Aorta (tissue), 5 donors: ENCODE results near the gene RAD23B. TPM values are rescaled to one million over a fixed set of nuclear protein-coding genes. Genes with fewer than 3 reads are reported as not detected.
A peak's percentile ranks its signal among the peaks of the same experiment; 100 is the strongest.

ENCODE experiments used
- ATAC-seq: fragments of 200-7000 bp; cut with Tn5 transposase; one replicate; pipeline ENCODE4 v1.9.1; 2022; ENCODE audit warnings: moderate library complexity; ENCODE audit not compliant: low FRiP score
- DNase-seq, 2 donors: peaks; one replicate each; pipeline ENCODE4 v3.0.0-alpha.2; 2020
- H3K27ac ChIP-seq, 2 donors: one replicate each; pipeline ENCODE4 v1.5.1; 2013; ENCODE audit warnings: low read length in 2 of 2, mild to moderate bottlenecking in 2 of 2, moderate library complexity in 2 of 2, control low read depth in 1 of 2, inconsistent platforms in 1 of 2, low read depth in 1 of 2
- H3K27me3 ChIP-seq, 2 donors: one replicate each; pipeline ENCODE4 v1.6.1; 2013; ENCODE audit warnings: control low read depth in 1 of 2, low read length in 1 of 2, mild to moderate bottlenecking in 1 of 2, moderate library complexity in 1 of 2; ENCODE audit not compliant: insufficient read depth in 2 of 2, control insufficient read depth in 1 of 2
- H3K36me3 ChIP-seq, 2 donors: one replicate each; pipeline ENCODE4 v1.6.1; 2013; ENCODE audit warnings: control low read depth in 1 of 2, low read length in 1 of 2, mild to moderate bottlenecking in 1 of 2; ENCODE audit not compliant: insufficient read depth in 2 of 2, control insufficient read depth in 1 of 2
- H3K4me1 ChIP-seq, 2 donors: one replicate each; pipeline ENCODE4 v1.6.1; 2013; ENCODE audit warnings: low read length in 2 of 2, control low read depth in 1 of 2, mild to moderate bottlenecking in 1 of 2, moderate library complexity in 1 of 2; ENCODE audit not compliant: insufficient read depth in 2 of 2, control insufficient read depth in 1 of 2
- H3K4me3 ChIP-seq, 2 donors: one replicate each; pipeline ENCODE4 v1.5.1; 2013; ENCODE audit warnings: low read length in 2 of 2, control low read depth in 1 of 2, mild to moderate bottlenecking in 1 of 2
- H3K9me3 ChIP-seq: one replicate; pipeline ENCODE4 v1.6.1; 2013; ENCODE audit warnings: mild to moderate bottlenecking, low read length; ENCODE audit not compliant: control insufficient read depth
- WGBS, 2 donors: extraction: QIAGEN DNeasy Blood & Tissue Kit; methylation state at CpG; one replicate each; pipeline ENCODE4 v1.1.7; 2013; 5-methylcytosine and 5-hydroxymethylcytosine counted together
- intact Hi-C, 2 donors: fragments of 100-400 bp; cut with DNase I; formaldehyde crosslinking; loops; one replicate each; pipeline versions ENCODE4 v1.14.2 to v1.15.0; 2022
- polyA plus RNA-seq, 2 donors: library from polyadenylated mRNA; stranded (reverse); fragments of 200-250 nt; gene quantifications; one replicate each; pipeline ENCODE4 v1.2.3, GENCODE V29; 2013
- total RNA-seq, 2 donors: library from RNA; stranded (reverse); fragmentation: NEBNext Ultra II Directional; extraction: Animal tissue kit (Norgen Biotek cat#: 25700); gene quantifications; one replicate each; pipeline ENCODE4 v1.2.1, GENCODE V29; 2021
- donor health status: healthy with polysubstance abuse.
- donor health status: Bipolar disorder and iron deficiency.
- donor health status: DM: no; HTN: no; CAD: no.
- donor health status: DM: no; HTN: no; CAD: no.
- donor health status: DM: yes; HTN: yes; CAD: no.

The RAD23B gene
- total and polyA plus RNA-seq, 4 donors: 28.2 to 78.4 (median 59.1) TPM

GRCh38 chr9:107332883-107333282 is 49.8 kb downstream of the RAD23B start:
- no peak for ATAC-seq
- Histone ChIP-seq H3K4me3 (no peak overlapping the region), H3K4me1 (no peaks in the 10 kb centered on the region), H3K27me3 (no peaks in the 10 kb centered on the region), H3K9me3 (no peaks in the 10 kb centered on the region), H3K36me3 (peaks cover 0 to 5% of the 10 kb centered on the region in 2 donors), H3K27ac (no peak overlapping the region)
- DNase-seq: no peak
- 94 to 95% methylated on average over 2 of the region's 2 CpGs for WGBS, 2 donors
- intact Hi-C loops: no loop called here

DNA sequence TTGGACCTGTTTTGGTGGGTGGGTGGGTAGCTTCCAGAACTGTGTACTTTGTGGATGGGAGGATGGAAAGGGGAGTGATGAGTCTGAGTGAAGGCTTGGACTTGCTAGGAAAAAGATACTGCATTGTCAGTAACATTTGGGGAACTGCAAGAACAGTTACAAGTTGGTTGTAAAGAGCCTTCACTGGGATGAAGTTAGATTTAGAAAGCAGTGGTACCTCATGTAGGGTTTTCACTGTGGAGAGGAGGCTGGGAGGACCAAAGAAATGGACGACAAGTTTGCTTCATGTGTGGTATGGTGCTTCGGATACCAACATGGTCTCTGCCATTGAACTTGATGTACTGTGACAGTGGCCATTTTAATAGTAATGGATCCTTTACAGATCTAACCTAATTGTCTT is 50.3 kb downstream of the RAD23B start:
- H3K4me3 ChIP-seq: no peak overlapping the region
- intact Hi-C loops: no loop called here
- ATAC-seq (no peak), DNase-seq (no peak)
- WGBS, 2 donors: 95 to 98% methylated on average over 2 of the region's 2 CpGs
- peaks cover 0 to 5% of the 10 kb centered on the region in 2 donors for H3K36me3 ChIP-seq
- H3K9me3 ChIP-seq: no peaks in the 10 kb centered on the region
- no peaks in the 10 kb centered on the region for H3K4me1 ChIP-seq
- no peak overlapping the region for H3K27ac ChIP-seq
- no peaks in the 10 kb centered on the region for H3K27me3 ChIP-seq

- intact Hi-C loops: no loop called here
- no peaks in the 10 kb centered on the region for H3K4me1 ChIP-seq
- H3K4me3 ChIP-seq: no peak overlapping the region
- 84 to 93% methylated on average over 4 of the region's 4 CpGs for WGBS, 2 donors
- DNase-seq (no peak), ATAC-seq (no peak)
- H3K27me3 ChIP-seq: no peaks in the 10 kb centered on the region
- no peaks in the 10 kb centered on the region for H3K9me3 ChIP-seq
- H3K27ac ChIP-seq: no peak overlapping the region
- peaks cover 0 to 5% of the 10 kb centered on the region in 2 donors for H3K36me3 ChIP-seq
Observed at GRCh38 chr9:107334103-107334776, 51.2 kb downstream of the RAD23B start.

DNA sequence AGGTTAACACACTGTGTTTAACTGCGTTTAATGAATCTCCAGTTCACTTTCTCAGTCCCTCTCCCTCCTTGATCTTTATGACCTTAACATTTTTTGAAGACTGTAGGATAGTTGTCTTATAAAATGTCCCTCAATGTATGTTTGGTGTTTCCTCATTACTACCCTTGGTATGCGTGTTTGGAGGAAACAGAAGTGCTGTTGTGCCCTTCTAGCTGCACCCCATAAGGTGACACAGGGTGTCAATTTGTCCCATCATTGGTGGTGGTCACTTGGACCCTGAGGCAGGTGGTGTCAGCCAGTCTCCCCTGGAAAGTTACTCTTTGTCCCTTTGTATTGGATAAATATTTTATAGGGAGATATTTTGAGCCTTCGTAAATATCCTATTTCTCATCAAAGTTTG is 52.3 kb downstream of the RAD23B start:
- WGBS, 2 donors: 89 to 96% methylated on average over 3 of the region's 3 CpGs
- intact Hi-C loops: no loop called here
- ATAC-seq (no peak), DNase-seq (no peak)
- no peaks in the 10 kb centered on the region for H3K4me1 ChIP-seq
- peaks cover 0 to 5% of the 10 kb centered on the region in 2 donors for H3K36me3 ChIP-seq
- H3K9me3 ChIP-seq: no peaks in the 10 kb centered on the region
- no peak overlapping the region for H3K27ac ChIP-seq
- H3K4me3 ChIP-seq: no peak overlapping the region
- H3K27me3 ChIP-seq: no peaks in the 10 kb centered on the region

DNA sequence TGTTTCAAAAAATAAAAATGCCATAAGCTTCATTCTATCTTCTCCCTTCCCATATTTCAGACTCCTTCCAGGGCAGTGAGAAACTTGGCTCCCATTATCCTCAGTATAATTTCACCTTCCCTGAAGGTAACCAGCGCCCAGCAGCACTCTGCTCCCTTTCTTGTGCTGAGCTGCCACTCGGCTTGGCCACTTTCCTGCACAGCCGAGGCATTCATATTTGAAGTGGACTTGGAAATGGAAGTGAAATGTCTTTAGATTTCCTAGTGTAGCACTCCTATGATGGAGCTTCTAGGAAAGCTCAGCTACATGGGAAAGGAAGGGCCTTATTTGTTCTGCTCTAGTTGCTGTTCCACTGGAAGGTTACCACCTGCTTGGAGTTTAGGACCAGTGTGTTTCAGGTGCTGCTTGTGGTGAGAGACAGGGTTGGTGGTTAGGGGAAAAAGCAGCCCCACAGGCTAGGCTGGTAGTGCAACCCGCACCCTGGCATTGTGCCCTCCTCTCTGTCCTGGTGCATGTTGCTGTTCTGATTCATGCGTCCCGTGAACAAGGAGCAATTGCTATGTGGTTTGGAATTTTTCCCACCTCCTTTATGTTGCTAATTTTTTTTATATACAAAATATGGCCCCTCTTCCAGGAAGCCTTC is 53.8 kb downstream of the RAD23B start:
- WGBS, 2 donors: 32 to 41% methylated on average over 6 of the region's 6 CpGs
- Histone ChIP-seq H3K4me1 (no peaks in the 10 kb centered on the region), H3K36me3 (peaks cover 0 to 4% of the 10 kb centered on the region in 2 donors), H3K9me3 (no peaks in the 10 kb centered on the region), H3K27me3 (no peaks in the 10 kb centered on the region), H3K4me3 (no peak overlapping the region), H3K27ac (no peak overlapping the region)
- DNase-seq (no peak), ATAC-seq (no peak)
- intact Hi-C loops: no loop called here

DNA sequence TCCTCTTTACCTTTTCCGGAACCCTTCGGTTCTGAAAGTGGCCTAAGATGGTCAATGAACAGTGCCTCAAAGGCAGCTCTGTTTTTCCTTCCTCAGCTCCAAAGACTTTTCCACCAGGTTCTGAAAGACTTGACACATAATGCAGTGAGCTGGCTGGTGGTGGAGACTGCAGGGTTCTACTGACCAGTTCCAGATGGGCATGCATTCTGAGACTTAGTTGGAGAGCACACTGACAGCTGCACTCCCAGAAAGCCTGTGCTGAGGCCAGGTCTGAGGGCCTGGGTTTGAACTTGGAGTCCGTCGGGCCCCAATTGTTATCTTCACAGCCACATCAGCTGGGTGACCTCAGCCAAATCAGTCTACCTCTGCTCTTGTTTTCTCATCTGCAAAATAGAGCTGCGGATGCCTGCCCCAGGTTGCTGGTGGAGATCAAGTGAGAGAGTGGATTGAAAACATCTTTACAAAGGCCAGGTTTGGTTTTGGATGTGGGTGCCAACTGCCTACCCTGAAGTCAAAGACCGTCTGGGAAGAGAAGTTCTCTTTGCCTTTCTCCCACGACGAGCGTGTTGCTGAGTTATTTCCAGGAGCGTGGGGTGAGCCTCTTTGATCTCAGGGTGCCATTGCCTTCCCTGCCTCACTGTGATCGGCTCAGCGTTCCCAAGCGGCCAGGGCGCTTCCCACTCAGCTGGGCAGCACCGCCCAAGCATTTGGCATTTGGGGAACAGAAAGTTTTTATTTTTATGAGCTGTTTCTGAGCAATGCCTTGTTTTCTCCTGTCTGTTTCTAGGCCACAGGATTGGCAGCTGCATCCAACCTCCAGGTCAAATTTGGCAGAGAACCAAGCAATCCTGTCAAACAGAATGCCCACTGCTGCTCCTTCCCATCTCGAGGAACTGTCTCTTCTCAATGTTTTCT is 54.9 kb downstream of the RAD23B start:
- ATAC-seq: no peak
- H3K27ac ChIP-seq: no peak overlapping the region
- intact Hi-C loops: no loop called here

GRCh38 chr9:107338911-107339659 is 56.0 kb downstream of the RAD23B start:
- Histone ChIP-seq H3K4me1 (no peaks in the 10 kb centered on the region), H3K27ac (no peak overlapping the region), H3K36me3 (peaks cover 0 to 3% of the 10 kb centered on the region in 2 donors), H3K9me3 (no peaks in the 10 kb centered on the region), H3K27me3 (no peaks in the 10 kb centered on the region), H3K4me3 (no peak overlapping the region)
- 89 to 94% methylated on average over 7 of the region's 7 CpGs for WGBS, 2 donors
- intact Hi-C loops: no loop called here
- no peak for ATAC-seq
- DNase-seq: no peak

More for the DNA sequence above, 54.9 kb downstream of the RAD23B start:
- WGBS, 2 donors: 67% methylated on average over 16 of the region's 16 CpGs
- H3K9me3 ChIP-seq: no peaks in the 10 kb centered on the region
- DNase-seq: no peak
- H3K4me3 ChIP-seq: no peak overlapping the region
- H3K4me1 ChIP-seq: no peaks in the 10 kb centered on the region
- H3K27me3 ChIP-seq: no peaks in the 10 kb centered on the region
- peaks cover 0 to 4% of the 10 kb centered on the region in 2 donors for H3K36me3 ChIP-seq

GRCh38 chr9:107340920-107341632 is 58.0 kb downstream of the RAD23B start:
- Histone ChIP-seq H3K27ac (no peak overlapping the region), H3K36me3 (no peaks in the 10 kb centered on the region), H3K4me3 (no peak overlapping the region), H3K4me1 (no peaks in the 10 kb centered on the region), H3K27me3 (no peaks in the 10 kb centered on the region), H3K9me3 (no peaks in the 10 kb centered on the region)
- 54 to 56% methylated on average over 18 of the region's 18 CpGs for WGBS, 2 donors
- DNase-seq (peak; percentile 78 to 91), ATAC-seq (peak; percentile 55)
- intact Hi-C loops: loop anchor here in 1 of 2 donors (2.0 kb wide), 1 partner anchor 100 kb away; no protein-coding TSS in a partner anchor
